Body of pancreas (tissue), 4 donors: ENCODE measurements around the gene CAPN1.

ENCODE experiments used
- POLR2A ChIP-seq, 3 donors: fragments of 450-650 bp; IDR thresholded peaks; one replicate each; pipeline ENCODE4 v1.6.1; 2016; ENCODE audit warnings: antibody characterized with exemption in 3 of 3, mild to moderate bottlenecking in 2 of 3
- TF ChIP-seq, protein P1 (sequence below), 7 experiments: fragments of 450-650 bp in 4 of 7; fragments of 200-600 bp in 3 of 7; sonication (generic) in 3 of 7; IDR thresholded peaks; one replicate each; pipeline ENCODE4 v1.5.1; 2016 to 2019; ENCODE audit warnings: antibody characterized with exemption in 7 of 7

DNA sequence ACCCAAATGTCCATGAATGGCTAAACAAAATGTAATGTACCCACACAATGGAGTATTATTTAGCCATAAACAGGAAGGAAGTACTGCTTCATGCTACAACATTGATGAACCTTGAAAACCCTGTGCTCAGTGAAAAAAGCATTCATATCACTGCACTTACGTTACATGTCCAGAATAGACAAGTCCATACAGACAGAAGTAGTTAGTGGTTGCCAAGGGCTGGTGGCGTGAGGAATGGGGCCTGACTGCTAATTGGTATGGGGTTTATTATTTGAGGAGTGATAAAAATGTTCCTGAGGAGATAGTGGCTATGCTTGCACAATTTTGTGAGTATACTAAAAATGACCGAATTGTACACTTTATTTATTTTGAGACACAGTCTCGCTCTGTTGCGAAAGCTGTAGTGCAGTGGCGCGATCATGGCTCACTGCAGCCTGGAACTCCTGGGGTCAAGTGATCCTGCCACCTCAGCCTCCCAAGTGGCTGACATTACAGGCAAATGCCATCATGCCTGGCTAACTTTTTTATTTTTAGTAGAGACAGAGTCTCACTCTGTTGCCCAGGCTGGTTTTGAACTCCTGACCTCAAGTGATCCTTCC is 39.7 kb upstream of the CAPN1 start:
- TF ChIP-seq, protein P1, sequence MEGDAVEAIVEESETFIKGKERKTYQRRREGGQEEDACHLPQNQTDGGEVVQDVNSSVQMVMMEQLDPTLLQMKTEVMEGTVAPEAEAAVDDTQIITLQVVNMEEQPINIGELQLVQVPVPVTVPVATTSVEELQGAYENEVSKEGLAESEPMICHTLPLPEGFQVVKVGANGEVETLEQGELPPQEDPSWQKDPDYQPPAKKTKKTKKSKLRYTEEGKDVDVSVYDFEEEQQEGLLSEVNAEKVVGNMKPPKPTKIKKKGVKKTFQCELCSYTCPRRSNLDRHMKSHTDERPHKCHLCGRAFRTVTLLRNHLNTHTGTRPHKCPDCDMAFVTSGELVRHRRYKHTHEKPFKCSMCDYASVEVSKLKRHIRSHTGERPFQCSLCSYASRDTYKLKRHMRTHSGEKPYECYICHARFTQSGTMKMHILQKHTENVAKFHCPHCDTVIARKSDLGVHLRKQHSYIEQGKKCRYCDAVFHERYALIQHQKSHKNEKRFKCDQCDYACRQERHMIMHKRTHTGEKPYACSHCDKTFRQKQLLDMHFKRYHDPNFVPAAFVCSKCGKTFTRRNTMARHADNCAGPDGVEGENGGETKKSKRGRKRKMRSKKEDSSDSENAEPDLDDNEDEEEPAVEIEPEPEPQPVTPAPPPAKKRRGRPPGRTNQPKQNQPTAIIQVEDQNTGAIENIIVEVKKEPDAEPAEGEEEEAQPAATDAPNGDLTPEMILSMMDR (IDR thresholded peaks at IDR 0.05): no peak
- TF ChIP-seq POLR2A (IDR thresholded peaks at IDR 0.05): no peak
